ENCODE results near the gene SEPTIN10. TPM values are rescaled to one million over a fixed set of nuclear protein-coding genes. Genes with fewer than 3 reads are reported as not detected.
"Not testable (repeated sequence)": the region's sequence is repeated elsewhere in the genome, so short reads cannot be mapped to it uniquely, and the experiment has no call there.

The SEPTIN10 gene
- total RNA-seq, 1 donor from 2014 or later: 87.3 TPM

DNA sequence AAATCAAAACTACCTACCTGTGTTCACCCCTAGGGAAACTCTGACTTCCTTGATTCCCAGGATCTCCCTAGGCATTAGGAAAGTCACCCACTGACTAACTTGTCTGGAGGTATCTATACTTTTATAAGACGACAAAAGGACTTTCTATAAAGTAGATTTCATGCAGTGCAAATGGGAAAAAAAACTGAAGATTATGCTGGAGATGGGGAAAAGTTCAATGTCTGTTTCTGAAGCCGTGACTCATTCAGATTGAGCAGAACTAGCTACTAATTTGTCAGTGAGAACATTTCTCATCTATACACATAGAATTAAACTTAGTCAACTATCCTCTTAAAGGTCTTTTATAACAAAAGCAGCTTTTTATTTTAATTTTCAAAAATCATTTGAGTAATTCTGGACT is 6.0 kb downstream of the SEPTIN10 start:
- no peak for DNase-seq (ENCODE audit: extremely low read depth, low read depth, low spot score)

DNA sequence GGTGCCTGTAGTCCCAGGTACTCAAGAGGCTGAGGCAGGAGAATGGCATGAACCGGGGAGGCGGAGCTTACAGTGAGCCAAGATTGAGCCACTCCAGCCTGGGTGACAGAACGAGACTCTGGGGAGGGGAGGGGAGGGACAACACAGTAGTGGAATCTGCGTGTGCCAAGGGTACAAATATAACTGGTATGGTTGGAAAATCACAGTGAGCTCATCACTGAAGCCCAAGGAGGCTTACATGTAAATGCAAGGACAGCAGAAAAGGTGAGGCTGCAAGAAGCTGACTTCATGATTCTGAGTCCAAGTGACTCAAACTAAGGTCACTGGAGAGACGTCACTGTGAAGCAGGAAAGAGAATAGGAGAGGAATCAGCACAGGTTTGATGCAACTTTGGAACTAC is 9.2 kb downstream of the SEPTIN10 start:
- DNase-seq (ENCODE audit: extremely low read depth, low read depth, low spot score): no peak

DNA sequence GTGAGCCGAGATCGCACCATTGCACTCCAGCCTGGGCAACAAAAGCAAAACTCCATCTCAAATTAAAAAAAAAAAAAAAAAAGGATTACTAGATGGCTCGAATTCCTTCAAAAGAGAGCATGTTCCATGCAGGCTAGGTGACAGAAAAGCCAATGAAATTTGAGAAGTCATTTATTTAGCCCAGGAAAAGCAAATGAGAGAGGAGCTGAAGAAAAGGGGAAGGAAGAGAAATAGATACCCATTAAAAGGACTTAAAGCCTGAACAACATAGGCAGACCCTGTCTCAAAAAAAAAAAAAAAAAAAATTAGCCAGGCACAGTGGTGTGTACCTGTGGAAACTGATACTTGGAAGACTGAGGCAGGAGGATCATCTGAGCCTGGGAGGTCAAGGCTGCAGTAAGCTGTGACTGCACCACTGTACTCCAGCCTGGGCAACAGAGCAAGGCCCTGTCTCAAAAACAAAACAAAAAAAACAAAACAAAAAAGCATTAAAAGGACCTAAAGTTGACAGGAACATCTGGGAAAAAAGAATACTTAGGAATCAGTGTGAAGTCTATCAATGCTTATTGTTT is 11.1 kb downstream of the SEPTIN10 start:
- no peak for DNase-seq (ENCODE audit: extremely low read depth, low read depth, low spot score)

DNA sequence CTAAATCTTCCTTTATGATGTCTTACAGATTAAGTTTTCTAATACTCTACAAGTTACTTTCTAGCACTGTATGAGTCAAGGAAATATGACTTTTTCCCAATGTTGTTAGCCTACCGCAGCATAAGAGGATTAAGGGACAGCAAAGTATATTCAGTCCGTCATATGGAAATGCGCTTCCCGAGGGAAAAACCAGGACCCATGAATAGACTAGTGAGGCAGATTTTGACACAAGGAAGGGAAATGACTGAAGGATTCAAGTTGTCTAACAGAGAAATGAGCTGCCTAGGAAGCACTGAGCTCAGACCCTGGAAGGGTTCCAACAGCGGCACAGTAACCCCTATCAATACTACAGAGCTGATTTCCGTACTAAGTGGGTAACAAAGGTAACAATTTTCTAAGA is 12.0 kb downstream of the SEPTIN10 start:
- DNase-seq (ENCODE audit: extremely low read depth, low read depth, low spot score): no peak

DNA sequence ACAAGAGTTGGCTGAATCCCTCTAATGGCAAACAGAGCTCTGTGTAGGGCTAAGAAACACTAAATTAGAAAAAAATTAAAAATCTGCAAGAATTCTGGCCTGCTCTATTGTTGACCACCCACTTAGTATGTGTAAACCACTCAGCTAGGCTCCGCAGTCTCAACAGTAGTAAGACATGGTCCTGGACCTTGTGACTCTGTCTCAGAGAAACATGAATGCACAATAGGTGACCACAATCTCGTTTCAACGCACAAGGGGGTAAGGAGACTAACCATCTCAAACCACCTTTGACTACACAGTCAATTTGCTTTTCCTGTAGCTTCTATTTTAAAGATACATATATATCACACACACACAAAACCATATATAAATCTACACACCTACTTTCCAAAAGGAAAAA is 16.5 kb downstream of the SEPTIN10 start:
- no peak for DNase-seq (ENCODE audit: extremely low read depth, low read depth, low spot score)

DNA sequence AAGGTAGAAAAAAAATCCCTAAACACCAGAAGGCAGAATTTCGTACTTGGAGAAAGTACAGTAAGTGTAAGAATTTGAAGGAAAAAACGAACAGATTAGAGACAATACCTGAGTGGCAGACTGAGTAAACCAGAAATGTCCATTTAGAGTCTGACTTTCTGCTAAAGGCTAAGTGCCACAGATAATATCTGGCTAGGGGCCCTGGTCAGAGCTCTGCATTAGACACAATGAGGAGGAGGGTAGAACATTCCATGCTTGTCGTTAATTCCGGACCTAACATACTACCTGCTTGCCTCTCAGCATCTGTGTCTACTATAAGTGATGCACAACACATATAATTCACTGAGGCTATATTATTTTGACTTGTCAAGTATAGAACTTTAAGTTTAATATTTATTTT is 18.1 kb downstream of the SEPTIN10 start:
- DNase-seq (ENCODE audit: extremely low read depth, low read depth, low spot score): no peak

DNA sequence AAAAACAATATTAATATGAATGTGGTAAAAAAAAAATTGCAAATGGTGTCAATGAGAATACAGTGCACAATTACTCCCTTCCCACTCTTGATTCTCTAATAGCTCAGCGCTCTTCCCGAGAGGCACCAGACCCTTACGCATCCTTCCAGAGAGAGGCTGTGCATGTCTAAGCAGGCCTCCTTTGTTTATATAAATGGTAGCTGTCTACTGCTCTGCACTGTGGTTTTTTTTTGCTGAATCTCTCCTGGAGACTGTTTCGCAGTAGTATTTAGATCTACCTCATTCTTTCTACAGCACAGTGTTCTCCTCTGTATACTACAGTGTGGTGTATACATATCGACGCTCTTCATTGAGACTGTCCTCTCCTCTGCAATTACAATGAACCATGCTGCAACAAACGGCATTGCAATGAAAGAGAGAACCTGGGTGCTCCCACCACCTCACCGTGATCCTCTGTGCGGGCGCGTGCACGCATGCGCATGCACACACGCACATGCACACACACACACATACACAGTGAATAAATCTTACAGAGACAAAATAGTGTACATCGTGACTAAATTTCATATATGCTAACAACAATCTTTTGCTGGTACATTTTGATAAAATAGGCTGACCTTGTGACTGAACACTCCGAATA is 19.4 kb downstream of the SEPTIN10 start:
- DNase-seq (ENCODE audit: extremely low read depth, low read depth, low spot score): no peak

DNA sequence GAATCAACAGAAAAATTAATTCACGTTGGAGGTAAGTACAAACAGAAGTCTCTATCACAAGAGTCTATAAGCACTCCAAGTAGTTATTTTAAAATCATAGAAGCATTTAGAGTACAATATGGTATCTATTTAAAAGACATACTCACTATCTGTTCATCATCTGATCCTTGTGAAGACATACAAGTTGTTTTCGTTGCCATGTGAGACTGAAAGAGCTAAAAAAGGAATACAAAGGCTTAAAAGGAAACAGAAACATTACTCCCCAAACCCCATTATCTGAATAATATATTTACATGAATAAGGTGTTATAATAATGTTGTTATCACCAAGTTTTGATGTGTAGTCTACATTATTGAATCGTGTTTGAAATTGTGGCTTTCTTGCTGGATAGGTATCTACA is 20.9 kb downstream of the SEPTIN10 start:
- DNase-seq (ENCODE audit: extremely low read depth, low read depth, low spot score): no peak

DNA sequence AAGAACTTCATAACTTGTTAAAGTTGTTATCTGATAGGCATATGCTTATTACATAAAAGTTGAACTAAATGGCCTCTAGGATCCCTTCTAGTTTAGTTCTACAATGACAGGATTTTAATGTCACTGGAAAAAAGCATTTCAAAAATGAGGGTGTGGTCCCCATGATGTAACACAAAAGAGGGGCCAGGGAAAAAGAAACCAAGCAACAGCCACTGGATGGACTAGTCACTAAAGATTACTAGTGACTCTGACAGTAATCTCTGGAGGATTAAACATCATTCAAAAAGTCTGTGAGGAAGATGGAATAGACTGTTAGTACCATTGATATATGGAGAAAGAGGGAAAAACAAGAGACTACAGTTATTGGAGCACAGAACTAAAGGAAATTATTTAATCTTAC is 22.6 kb downstream of the SEPTIN10 start:
- no peak for DNase-seq (ENCODE audit: extremely low read depth, low read depth, low spot score)

DNA sequence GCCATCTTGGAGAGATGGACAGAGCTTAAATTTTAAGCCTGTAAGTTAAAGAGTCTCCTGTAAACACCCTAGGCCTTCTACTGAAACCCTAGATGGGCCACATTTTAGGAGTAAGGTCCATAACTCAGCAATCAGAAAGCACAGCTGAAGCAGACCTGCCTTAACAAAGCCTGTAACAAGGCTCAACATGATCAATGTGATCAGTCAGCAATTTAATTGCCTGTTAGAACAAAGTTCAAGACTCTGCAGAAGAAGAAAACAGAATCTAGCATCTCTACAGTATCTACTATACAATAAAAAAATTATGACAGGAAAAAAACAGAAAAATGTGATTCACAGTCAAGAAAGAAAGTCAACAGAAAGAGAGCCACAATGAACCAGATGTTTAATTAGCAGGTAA is 27.1 kb downstream of the SEPTIN10 start:
- DNase-seq (ENCODE audit: extremely low read depth, low read depth, low spot score): no peak

DNA sequence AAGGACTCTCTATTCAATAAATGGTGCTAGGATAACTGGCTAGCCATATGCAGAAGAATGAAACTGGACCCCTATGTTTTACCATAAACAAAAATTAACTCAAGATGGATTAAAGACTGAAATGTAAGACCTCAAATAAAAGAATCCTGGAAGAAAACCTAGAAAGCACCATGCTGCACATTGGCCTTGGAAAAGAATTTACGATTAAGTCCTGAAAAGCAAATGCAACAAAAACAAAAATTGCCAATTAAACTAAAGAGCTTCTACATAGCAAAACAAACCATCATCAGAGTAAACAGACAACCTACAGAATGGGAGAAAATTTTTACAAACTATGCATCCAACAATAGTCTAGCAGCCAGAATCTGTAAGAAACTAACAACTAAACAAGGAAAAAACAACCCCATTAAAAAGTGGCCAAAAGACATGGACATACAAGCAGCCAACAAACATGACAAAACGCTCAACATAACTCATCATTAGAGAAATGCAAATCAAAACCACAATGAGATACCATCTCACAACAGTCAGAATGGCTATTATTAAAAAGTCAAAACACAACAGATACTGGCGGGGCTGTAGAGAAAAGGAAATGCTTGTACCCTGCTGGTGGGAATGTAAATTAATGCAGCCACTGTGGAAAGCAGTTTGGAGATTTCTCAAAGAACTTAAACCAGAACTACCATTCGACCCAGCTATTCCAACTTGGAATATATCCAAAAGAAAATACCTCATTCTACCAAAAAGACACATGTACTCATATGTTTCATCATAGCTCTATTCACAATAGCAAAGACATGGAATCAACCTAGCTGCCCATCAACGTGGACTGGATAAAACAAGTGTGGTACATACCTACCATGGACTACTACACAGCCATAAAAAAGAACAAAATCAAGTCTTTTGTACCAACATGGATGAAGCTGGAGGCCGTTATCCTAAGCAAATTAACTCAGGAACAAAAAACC is 30.6 kb downstream of the SEPTIN10 start:
- DNase-seq (ENCODE audit: extremely low read depth, low read depth, low spot score): no peak

DNA sequence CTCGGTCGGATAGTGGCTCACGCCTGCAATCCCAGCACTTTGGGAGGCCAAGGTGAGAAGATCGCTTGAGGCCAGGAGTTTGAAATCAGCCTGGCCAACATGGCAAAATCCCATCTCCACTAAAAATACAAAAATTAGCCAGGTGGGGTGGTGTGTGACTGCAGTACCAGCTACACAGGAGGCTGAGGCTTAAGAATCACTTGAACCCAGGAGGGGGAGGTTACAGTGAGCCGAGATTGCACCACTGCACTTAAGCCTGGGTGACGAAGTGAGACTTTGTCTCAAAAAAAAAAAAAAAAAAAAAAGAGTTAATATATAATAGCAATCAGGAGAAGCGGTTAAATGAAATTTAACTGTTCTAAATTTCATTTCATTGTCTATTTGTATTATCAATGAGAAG is 36.1 kb downstream of the SEPTIN10 start:
- not testable (repeated sequence) for DNase-seq (ENCODE audit: extremely low read depth, low read depth, low spot score)

DNA sequence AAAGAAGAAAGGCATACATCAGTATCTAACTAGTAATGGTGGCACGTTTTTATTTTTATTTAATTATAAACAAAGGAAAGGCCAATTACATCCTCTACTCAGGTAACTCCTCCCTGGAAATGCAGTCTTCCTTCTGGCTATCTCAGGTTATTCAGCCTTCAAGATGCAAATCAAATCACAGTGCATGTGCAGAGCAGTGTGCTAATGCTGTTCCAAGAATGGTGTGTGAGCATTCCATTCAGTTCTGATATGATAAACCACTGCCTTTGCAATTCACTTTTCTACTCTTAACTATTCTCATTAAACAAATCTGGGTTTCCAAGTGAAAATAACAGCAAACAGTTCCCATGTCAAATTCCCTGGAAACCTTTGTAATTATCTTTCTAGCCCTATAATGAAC is 38.4 kb downstream of the SEPTIN10 start:
- no peak for DNase-seq (ENCODE audit: extremely low read depth, low read depth, low spot score)

DNA sequence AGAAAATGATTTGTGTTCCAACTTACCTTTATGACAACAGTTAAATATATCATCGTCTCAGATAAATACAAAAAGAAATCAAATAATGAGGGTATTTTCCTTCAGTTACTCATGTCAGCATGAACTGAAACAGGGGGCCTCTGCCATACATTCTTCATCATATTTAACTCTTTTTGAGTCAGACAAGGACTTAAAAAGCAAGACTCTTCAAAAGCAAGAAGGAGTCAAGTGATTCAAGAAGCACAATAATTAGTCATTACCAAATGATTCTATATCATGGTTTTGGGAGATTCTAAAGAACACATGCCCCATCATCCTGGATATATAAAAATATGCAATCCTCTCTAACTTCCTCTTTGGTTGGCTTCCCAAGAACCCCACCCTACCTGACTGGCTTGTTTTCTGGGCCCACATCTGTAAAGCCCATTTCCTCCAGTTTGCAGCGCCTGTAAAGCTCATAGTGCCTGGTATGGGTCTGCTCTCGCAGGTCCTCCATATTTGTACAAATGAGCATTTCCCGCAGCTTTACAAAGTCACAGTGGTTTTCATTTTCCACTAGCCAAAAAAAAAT is 49.7 kb downstream of the SEPTIN10 start:
- DNase-seq (ENCODE audit: extremely low read depth, low read depth, low spot score): no peak

DNA sequence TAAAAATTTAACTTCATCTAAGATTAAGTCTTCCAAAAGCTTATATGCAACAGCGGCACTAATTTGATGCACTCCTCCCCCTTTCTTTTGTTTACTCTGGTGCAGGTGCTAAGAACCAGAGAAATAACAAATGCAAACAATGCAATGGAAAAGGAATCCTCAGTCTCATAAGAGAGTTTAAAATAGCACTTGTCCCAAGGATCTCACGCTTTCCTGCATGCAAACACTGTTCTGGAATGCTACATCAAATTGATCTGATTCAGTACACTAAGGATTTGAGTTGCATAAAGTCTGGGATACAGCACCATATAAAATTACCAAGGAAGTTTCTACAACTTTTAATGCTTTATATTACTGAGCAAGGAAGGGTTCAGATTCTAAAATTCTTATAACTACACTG is 50.5 kb downstream of the SEPTIN10 start:
- DNase-seq (ENCODE audit: extremely low read depth, low read depth, low spot score): no peak

DNA sequence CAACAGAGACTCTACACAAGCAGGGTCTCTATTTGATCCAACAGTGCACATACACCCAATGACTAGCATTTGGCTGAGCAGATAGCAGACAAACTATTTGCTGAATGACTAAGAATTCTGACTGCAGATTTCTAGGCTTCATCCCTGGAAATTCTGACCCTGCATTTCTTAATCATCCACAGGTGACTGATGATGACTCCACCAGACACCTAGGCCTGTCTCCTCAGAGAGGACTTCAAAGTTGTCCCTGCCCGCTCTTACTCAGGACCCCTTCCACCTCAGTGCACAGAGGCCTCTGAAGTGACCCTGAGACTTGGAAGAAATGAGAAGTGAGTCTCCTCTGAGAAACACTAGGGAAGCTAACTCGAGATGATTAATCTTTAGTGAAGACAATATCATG is 51.3 kb downstream of the SEPTIN10 start:
- no peak for DNase-seq (ENCODE audit: extremely low read depth, low read depth, low spot score)

DNA sequence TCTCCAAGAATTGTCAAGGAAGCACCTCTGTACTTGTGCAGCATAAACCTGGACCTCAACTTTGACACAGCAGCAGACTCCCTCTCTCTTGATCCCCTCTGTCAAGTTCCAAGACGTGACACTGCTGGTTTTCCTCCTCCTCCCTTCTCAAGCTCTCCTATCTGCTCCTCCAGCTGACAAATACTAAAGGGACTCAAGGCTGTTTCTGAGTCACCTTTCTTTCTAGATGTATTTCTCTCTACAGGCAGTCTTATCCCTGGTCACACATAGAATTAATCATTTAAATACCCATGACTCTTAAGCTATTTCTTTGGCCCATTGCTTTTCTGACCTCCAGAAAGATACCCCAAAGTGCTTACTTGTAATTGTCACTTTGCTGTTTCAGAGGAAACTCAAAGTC is 53.5 kb downstream of the SEPTIN10 start:
- no peak for DNase-seq (ENCODE audit: extremely low read depth, low read depth, low spot score)

DNA sequence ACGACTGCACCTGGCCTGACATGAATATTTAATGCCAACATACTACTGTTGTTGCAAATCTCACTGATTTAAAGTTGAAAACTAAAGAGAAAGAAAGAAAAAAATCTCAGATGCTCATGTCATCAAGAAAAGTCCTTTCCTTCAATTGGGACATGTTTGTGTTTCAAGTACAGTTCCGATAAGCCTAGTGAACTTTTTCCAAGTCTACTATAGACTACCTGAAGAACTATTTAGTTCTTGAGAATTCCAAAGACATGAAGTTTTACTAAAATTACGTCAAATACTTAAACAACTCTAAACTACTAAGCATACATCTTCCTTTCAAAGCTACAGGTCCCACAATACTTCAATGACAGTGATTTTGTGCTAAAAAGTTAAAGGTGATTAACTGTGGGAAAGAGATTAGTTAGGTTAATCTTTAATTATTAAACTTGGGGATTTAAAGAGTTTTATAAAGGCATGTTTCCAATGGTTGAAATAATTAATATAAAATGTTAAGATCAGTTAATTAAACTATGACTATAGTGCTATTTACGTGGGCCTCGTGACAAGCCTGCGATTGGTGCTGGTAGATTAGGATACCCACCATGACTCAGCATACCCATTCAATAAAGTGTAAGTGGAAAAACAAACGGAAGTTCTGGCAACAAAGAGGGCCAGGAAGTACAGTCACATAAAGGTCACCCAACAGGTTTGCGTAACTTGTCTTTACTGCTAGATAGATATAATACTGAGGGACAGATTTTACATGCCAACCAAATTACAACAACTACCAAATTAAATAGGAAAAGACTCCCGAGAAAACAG is 55.5 kb downstream of the SEPTIN10 start:
- peak; percentile 92 for DNase-seq (ENCODE audit: extremely low read depth, low read depth, low spot score)

DNA sequence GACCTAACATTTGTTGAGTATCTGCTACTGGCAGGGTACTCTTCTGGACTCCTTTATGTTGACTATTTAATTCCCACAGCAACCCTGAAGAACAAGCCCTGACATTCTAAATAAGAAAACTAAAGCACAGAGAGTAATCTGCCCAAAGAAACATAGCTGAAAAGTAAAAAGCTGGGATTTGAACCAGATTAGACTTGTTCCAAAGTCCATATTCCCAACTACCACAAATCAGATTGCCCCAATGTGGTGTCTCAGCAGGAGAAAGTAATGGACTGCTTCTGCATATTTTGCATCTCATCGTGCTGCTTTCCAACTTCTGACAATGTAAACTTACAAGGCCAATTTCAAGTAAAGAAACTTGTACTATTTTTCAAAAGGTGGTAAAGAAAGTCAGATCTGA is 56.5 kb downstream of the SEPTIN10 start:
- no peak for DNase-seq (ENCODE audit: extremely low read depth, low read depth, low spot score)

DNA sequence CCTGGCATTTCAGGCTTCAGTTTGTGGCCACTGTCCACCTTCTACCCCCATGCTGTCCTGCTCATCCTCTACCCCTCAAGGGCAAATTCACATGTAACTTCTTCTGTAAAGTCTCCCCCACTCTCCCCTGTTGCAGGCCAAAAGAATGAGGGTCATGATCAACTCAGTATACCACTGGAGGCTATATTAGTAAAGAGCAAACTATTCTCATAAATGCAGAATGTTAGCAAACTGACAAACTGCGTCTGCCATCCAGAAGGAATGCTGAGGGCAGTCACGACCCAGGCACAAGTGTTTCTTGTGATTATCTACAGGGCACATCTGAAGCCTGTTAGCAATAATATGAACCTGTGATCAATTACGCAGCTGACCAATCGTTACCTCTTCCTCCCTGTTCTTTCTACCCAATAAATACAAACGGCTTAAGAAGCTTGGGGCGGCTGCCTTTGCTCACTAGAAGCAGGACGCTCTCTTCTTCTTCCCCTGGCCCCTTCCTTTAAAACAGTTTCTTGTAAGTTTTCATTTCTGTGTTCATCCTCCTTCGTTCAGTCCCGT is 58.3 kb downstream of the SEPTIN10 start:
- no peak for DNase-seq (ENCODE audit: extremely low read depth, low read depth, low spot score)
